NK-92 (cell line): ENCODE results near the gene TGFB2.
"Not testable (repeated sequence)": the region's sequence is repeated elsewhere in the genome, so short reads cannot be mapped to it uniquely, and the experiment has no call there.

ENCODE experiments used
- DNase-seq: peaks from one replicate; lab custom pipeline; 2025; ENCODE audit not compliant: unreplicated experiment; lab: John Stamatoyannopoulos, UW

The TGFB2 gene

DNA sequence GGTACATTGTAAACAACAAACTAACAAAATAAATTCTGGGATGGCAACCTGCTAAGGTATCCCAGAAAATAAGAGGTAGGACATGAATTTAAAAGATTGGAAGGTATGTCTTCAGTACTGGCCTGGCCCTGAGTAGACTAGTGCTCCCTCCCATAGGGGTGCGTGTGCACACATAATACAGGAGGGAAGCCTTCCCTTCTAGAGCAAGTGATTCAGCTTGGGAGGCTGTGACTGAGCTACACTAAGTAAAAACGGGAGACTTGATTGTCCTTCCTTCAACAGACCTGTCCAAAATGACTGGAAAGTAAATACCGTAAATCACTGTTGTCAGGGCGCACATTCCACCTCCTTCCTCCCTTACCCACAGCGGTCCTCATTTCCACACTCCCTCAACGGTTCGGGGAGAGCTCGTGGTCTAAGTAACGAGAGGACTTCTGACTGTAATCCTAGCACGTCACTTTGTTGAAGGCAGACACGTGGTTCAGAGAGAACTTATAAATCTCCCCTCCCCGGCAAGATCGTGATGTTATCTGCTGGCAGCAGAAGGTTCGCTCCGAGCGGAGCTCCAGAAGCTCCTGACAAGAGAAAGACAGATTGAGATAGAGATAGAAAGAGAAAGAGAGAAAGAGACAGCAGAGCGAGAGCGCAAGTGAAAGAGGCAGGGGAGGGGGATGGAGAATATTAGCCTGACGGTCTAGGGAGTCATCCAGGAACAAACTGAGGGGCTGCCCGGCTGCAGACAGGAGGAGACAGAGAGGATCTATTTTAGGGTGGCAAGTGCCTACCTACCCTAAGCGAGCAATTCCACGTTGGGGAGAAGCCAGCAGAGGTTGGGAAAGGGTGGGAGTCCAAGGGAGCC is at the start of gene TGFB2:
TSS of gene TGFB2 (plus strand) at position 523 of the 859 bp plus-strand sequence. CDS start 1,366 bp downstream, outside the sequence.
- no peak for DNase-seq

DNA sequence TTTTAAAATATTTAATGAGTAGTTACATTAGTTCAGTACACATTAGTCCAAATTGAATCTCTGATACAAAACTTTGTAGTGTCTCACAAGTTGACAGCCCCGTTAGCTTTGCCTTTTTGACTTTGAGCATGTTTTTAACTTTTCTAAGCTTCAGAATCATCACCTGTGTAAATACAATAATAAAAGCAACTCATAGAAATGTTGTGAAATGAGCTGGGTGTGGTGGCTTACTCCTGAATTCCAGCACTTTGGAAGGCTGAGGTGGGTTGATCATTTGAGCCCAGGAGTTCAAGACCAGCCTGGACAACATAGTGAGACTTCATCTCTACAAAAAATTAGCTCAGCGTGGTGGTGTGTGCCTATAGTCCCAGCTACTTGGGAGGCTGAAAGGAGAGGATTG is 49.0 kb upstream of the TGFB2 start:
- DNase-seq = no peak

DNA sequence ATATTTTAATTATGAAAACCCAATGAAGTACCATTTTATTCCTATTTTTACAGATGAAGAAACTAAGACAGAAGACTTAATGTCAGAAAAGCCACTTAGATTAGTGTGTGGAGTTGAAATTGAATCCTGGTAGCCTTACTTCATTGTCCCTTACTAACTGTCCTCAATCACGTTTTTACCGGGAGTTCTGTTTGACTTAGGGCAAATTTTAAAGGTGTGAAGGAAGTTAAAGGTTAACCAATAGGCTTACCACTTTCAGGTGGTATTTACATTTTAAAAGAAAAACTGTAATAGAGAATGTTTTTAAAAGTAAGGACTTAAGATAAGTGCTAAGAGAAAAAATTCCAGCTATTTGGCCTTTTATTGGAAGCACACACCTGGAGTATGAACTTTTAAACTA is 47.7 kb upstream of the TGFB2 start:
- no peak for DNase-seq

DNA sequence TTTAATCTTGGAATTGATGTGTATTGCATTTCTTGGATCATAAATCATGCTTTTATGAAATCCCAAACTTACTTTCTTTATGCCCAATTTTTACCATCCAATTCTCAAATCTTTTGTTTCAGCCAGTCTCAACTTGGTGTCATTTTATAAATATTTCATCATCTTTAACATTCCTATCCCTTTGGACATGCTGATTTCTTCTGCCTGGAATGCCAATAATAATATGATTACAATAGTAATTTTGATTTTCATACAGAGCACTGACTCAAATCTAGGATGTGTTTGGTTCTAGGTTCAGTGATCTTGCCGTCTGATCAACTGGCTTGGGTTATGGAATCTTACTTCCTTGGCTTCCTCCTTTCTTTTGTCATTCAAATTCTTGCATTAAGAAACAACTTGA is 47.3 kb upstream of the TGFB2 start:
- no peak for DNase-seq

DNA sequence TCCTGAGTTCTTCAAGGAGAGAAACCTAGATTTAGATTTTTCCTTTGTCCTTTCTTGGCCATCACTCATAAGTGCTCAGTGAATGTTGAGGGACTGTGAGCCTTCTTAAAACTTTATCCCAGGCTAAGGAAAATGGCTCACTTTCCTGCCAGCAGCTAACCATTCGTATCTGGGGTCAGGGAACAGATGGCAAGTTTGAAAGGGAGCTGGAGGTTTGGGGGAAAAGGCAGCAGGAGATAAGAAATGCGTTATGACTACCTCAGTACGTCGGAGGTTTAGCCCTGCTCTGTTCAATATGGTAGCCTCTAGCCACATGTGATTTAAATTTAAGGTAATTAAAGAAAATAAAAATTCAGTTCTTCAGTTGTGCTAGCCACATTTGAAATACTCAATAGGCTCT is 46.7 kb upstream of the TGFB2 start:
- DNase-seq = no peak

DNA sequence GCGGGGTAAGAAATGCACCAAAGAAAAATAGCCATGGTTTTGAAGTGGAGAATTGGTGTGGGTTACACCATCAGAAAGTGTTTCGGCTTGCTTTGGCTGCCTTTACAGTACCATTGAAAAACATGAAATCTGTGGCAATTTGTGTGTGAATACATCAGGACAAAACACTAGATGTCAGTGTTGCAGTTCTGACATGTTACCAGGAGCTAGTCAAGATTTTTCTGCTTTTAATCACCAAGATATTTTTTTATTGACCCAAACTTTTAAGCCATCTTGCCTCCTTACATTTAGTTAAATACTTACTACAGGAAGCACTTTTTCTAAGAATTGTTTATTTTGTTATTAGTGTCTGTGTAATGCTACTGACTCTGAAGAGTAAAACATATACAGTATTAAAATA is 45.7 kb upstream of the TGFB2 start:
- no peak for DNase-seq

DNA sequence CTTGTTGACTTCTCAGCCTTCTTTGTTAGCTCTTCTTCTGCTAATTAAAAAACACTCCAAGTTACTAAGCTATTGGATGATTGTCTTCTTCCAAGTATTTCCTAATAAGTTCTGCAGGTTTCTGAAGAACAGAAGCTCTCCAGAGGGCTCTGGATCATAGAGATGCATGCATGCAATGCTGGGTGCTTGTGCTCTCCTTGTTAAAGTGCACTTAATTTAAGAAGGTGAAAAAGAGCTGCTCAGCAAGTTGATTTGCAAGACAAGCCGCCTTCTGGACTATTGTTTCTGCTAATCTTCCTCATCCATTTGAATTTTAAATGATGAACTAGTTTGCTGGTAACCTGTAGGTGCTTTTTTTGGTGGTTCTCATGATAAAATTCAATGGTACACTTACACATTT is 43.9 kb upstream of the TGFB2 start:
- DNase-seq = no peak

DNA sequence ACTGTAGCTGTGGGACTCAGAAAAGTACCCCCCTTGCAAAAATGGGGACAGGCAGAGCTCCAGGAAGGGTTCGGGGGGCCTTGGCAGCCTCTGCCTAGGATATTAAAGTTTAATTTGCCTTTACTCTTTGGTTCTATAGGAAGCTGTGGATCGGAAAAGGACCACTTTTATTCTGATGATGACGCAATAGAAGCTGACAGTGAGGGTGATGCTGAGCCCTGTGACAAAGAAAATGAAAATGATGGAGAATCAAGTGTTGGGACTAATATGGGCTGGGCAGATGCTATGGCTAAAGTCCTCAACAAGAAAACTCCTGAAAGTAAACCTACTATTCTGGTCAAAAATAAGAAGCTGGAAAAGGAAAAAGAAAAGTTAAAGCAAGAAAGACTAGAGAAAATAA is 43.0 kb upstream of the TGFB2 start:
- DNase-seq = no peak

DNA sequence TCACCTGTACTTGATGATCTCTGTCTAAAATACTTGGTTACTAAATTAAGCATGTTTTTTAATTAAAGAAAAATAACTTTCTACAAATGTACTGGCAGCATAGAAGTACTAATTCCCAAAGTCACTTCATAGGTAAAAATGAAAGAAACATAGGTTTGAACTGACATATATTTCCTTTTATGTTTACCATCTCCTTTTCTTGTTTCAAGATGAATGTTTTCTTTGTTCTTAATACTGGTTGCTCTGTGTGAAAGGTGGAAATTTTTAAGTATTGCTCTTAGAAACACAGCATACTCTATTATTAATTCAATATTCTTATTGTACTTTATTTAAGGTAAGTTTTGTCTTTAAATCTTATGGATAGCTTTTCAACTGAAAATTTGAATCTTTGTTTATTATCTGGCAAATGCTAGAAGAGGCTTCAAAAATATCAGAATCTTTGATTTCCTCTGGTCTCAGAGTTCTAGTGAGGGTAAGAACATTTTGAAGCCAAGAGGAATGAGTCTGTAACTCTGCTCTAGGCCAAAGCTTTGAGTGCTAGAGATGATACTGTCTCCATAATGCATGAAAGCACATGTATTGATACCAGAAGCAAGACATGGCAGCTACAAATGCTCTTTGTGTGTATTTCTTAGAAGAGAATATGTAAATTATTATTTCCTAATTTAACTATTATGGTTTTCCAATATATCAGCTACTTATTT is 41.8 kb upstream of the TGFB2 start:
- DNase-seq = no peak

DNA sequence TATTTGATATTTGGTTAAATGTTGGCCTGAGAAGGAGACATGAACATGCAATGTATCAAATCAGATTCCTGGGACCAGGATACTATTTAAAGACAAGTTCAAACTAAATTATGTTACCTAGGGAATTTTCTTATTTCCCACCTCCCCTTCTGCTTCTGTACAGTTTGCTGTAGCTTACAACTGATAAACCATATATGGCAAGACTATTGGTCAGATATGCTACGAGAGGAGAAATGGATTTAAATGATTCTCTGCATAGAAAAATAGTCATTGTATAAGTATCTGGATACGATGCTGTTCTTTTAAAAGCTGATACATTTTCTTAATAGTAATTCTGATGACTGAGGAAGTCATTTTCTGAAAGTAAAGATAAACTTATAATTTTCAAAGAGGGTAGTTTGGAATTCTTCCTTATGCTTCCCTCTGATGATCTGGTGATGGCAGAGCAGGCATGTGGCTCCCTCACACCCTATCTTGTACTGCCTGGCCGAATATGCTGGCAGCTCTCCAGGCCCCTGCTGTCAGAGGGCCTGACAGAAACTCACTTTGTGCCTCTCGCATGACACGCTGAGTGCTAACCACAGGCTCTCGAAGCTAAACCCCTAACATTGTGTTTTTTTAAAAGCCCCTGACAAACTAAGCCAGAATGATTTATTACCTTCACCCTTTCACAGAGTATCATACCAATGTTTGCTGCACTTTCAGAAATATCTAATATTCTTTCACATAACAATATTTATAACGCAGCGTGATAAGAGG is 40.7 kb upstream of the TGFB2 start:
- DNase-seq = no peak

DNA sequence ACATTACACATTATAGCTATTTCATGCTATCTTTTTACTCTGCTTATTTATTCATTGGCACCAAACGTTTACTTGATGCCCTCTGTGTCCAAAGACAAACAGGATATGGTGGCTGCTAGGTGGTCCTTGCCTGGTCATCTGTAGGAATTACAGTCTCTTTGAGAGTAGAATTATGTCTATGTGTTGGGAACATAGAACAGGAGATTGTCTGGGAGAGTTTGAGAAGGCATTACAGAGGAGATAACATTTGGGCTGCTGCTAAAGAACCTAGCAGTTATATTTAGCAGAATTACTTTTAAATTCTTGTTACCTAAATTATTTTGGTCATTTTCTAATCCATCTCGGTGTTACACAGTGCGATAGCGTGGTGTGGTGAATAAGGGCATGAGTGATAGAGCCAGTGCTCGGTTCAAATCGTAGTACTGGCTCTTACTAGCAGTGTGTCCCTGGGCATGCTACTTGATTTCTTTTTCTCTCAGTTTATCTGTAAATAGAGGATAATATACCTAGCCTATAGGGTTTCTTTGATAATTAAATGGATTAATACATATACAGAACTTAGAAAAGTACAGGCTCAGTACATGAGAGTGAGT is 39.6 kb upstream of the TGFB2 start:
- no peak for DNase-seq

DNA sequence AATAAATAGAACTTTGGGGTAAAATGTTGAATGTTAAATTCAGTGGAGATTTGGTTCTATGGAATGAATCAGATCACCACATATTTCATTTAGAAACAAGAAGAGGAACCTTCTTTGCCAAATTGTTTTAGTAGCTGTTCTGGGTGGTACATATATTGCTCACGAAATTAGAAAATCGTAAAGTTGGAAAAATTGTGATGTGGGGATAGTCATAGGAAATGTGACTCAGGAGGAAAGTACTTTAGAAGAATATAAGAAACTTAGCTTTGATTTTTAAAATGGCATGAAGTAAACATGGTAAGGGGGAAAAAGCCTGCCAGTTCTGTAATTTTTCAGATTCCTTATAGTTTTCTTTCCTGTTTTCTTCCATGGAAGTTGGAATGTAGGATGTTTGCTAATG is 32.6 kb upstream of the TGFB2 start:
- DNase-seq = no peak

DNA sequence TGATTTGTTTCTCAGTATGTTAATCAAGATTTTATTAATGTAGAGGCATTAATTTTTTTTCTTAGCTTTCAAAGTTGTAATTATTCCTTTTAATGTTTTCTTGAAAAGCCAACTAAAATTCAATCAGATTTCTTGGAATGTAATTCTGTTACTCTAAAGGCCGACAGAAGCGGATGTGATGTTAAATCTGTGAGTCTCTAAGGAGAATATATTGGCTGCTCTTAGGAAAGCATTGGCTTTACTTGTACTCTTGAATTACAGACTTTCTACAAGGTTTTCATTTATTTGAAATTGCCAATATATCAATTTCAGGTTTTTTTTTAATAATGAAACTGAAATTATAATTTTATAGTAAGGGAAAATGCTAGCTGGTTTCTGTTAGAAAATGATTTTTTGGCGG is 30.8 kb upstream of the TGFB2 start:
- DNase-seq = no peak

DNA sequence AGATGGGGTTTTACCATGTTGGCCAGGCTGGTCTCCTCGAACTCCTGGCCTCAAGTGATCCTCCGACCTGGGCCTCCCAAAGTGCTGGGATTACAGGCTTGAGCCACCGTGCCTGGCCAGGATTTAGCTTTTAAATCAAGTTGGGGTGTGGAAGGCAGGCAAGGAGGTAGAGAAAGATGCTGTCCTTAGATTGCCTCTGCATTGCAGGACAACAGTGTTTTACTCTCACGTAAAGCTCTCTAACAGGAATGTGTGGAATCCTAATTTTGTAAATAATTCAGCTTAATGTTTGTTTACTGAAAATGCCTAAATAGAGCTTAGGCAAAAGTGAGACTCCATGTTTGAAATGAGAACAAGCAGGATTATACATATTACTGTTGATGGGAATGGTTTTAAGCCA is 29.5 kb upstream of the TGFB2 start:
- DNase-seq = no peak

DNA sequence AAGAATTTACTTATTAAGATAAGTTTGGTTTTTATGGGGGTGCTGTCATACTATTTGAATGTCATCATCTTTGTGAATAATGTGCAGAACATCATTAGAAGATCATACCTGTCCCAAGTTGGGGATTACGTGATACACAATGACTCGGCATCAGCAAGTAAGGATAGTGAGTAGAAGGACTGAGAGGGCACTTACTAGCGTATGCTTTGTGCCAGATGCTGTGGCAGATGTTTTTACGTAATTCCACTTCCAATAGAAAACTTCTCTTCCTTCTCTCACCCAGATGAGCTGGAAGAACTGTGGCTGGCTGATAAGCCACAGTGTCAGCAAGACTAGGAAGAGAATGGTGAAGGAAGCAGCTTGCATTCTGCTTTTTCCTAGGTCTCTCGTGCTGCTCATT is 28.1 kb upstream of the TGFB2 start:
- DNase-seq = no peak

DNA sequence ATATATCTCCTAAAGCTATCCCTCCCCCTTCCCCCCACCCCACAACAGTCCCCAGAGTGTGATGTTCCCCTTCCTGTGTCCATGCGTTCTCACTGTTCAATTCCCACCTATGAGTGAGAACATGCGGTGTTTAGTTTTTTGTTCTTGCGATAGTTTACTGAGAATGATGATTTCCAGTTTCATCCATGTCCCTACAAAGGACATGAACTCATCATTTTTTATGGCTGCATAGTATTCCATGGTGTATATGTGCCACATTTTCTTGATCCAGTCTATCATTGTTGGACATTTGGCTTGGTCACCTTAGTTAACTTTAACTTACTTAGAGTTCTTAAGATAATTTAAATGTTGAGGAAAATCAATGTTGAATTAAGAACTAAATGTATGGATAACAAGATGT is 25.0 kb upstream of the TGFB2 start:
- DNase-seq = not testable (repeated sequence)

DNA sequence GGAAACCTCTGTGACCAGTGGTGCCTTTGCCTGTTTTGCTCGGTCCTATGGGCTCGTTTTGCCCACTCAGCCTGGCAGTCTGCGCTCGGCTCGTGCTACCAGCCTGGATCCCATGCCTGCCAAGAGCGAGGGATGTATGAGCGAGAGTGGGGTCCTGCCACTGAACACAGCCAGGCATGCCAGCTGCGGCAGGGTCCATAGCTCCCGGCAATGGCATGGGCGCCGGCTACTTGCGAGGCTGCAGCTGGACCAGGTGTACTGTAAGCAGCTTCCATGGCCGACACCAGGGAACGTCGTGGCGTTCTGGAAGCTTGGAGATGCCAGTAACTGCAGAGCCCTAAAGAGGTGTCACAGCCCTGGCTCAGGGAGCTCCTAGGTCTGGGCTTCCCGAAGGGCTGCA is 22.4 kb upstream of the TGFB2 start:
- DNase-seq = no peak

DNA sequence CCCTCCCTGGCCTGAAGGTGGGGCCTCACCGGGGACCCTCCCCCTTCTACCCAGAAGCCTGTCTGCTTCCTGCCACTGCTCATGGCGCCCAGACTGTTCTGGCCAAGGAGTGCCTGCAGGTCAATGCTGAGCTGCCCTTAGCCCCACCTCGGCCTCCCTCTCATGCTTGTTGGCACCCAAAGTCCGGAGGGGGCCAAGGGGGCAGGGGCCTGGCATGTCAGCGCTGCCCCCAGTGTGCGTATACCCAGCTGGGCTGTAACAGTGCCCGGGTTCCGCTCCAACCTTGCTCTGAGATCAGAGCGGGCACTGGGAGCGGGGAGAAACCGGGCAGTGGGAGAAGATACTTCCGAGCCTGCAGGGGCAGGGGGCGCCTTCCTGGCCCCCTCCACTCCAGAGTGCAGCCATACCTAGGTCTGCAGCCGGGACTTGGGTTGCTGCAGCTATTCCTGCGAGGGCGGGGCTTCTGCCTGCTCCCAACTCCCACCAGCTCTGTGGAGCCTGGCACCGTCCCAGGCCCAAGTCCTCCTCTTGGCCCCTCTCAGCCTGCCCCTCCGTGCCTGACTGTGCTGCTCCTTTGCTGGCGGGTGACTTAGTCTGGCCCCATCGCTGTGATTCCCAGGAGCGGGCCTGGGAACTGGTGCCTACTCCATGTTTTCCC is 21.4 kb upstream of the TGFB2 start:
- no peak for DNase-seq

DNA sequence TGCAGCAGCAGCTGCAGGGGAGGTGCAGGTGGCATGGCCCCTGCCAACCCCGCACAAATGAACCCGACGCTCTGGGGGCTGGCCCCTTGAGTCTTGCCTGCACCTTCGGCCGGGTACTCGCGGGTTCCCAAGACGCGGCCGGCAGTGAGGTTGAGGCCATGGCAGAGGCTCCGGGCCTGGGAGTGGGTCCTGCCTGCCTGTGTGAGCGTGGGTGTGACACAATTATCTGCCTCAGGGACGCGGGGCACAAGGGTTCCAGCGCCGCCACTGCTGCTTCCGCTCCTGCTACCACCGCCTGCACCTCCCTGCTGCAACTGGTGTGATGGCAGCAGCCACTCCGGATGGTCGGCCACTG is 20.9 kb upstream of the TGFB2 start:
- DNase-seq = no peak

DNA sequence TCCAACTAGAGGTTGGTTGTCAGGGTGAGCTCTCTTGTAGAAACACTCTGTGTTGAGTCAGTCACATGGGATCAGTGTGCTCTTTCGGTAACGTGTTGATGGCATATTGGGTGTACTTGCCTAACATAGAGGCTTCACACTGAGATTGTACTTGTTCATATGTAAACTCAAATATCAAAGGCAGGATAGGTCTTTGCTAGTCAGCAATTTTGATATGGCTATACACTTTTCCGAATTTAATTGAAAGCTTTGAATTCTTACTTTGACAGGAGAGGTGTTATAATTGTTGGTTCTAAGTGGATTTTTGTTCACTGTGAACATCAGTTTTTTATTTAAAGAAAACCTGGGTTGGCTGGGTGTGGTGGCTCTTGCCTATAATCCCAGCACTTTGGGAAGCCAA is 16.4 kb upstream of the TGFB2 start:
- DNase-seq = no peak

DNA sequence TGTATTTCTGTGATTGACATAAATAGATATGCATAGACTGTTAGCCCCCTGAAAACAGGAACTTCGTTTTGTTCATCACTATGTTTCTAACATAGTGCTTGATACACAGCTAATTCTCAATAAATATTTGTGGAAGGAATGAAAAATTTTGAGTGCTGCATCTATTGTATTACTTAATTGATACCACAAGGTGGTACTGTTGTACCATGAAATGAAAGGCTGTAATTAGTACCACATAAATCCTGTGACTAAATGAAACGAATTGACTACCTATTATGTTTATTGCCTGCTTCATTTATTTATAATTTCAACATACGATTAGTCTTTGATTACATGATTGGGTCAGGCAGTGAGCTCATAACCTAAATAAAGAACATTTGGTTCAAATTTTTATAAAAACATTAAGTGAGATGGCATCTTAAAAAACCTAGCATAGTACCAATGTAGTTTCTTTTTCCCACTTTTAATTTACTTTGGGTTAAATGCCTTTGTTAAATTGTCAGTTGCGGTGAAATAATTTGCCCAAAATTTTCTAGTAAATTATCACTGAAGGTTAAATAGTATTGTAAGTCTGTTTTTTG is 15.0 kb upstream of the TGFB2 start:
- no peak for DNase-seq
